Stimulated activated CD8-positive, alpha-beta memory T cell treated with anti-CD3 and anti-CD28 coated beads, Interleukin-15, amount 100 ng/mL, for 24 hours (primary cell): ENCODE results near the gene IDI1.
"Not testable (repeated sequence)": the region's sequence is repeated elsewhere in the genome, so short reads cannot be mapped to it uniquely, and the experiment has no call there.

Experiments used
- DNase-seq: peaks from one replicate; pipeline ENCODE4 v3.0.0-alpha.2; 2020; ENCODE audit warnings: low read depth

Gene IDI1

GRCh38 chr10:1034758-1035157 is 14.2 kb downstream of the IDI1 start:
- no peak for DNase-seq

GRCh38 chr10:1033601-1034000 is 15.3 kb downstream of the IDI1 start:
- DNase-seq = no peak

GRCh38 chr10:1029838-1030237 is 19.1 kb downstream of the IDI1 start:
- no peak for DNase-seq

GRCh38 chr10:1026578-1026977 is 22.3 kb downstream of the IDI1 start:
- DNase-seq = no peak

- no peak for DNase-seq
Observed at GRCh38 chr10:1025683-1026082, 23.2 kb downstream of the IDI1 start, which contains the start of gene IDI2. TSS of gene IDI2 (minus strand) at chr10:1025859. CDS start at chr10:1024723, 1,136 bp downstream.

GRCh38 chr10:1024103-1024502 is 24.8 kb downstream of the IDI1 start:
- DNase-seq = no peak

- DNase-seq = no peak
Observed at GRCh38 chr10:1022413-1022812, 26.5 kb downstream of the IDI1 start.

- no peak for DNase-seq
Observed at GRCh38 chr10:1020958-1021357, 28.0 kb downstream of the IDI1 start.

- DNase-seq = no peak
Observed at GRCh38 chr10:1020460-1020859, 28.5 kb downstream of the IDI1 start.

GRCh38 chr10:1019362-1019761 is 29.6 kb downstream of the IDI1 start:
- no peak for DNase-seq

GRCh38 chr10:1015688-1016087 is 33.2 kb downstream of the IDI1 start:
- DNase-seq = no peak

- no peak for DNase-seq
Observed at GRCh38 chr10:1011696-1012095, 37.2 kb downstream of the IDI1 start.

- no peak for DNase-seq
Observed at GRCh38 chr10:1010703-1011102, 38.2 kb downstream of the IDI1 start.

GRCh38 chr10:1009947-1010346 is 39.0 kb downstream of the IDI1 start:
- not testable (repeated sequence) for DNase-seq

GRCh38 chr10:1009071-1009494 is 39.8 kb downstream of the IDI1 start:
- DNase-seq = no peak

- no peak for DNase-seq
Observed at GRCh38 chr10:1007583-1007982, 41.3 kb downstream of the IDI1 start.

- DNase-seq = no peak
Observed at GRCh38 chr10:1006573-1006972, 42.3 kb downstream of the IDI1 start.

- no peak for DNase-seq
Observed at GRCh38 chr10:1003884-1004670, 44.8 kb downstream of the IDI1 start.

- DNase-seq = no peak
Observed at GRCh38 chr10:1002425-1003006, 46.4 kb downstream of the IDI1 start.

GRCh38 chr10:997266-998022 is 51.5 kb downstream of the IDI1 start:
- no peak for DNase-seq

GRCh38 chr10:996031-996430 is 52.9 kb downstream of the IDI1 start:
- no peak for DNase-seq

- DNase-seq = no peak
Observed at GRCh38 chr10:995559-995926, 53.4 kb downstream of the IDI1 start.
